ENCODE results near the gene SH3BGRL3.
"Not testable (repeated sequence)": the region's sequence is repeated elsewhere in the genome, so short reads cannot be mapped to it uniquely, and the experiment has no call there.

SH3BGRL3 gene

DNA sequence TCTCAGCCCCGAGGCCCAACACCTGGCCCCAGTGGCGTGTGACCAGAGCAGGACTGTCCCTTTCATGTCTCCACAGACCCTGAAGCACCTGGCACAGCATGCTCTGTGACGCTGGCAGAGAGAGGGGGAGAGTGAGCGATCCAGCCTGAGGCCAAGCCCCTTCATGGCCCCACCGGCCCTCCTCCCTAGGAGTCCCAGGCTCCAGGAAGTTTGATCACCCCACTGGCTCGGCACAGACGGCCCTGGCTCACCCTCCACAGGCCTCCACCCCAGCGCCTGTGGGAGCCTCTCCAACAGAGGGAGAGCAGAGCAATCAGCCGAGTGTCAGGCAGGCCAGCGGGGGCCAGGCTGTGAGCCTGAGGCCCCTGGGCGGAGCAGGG, 11.0 kb downstream of the SH3BGRL3 start:
- no peak for DNase-seq (ENCODE audit: low read depth)

DNA sequence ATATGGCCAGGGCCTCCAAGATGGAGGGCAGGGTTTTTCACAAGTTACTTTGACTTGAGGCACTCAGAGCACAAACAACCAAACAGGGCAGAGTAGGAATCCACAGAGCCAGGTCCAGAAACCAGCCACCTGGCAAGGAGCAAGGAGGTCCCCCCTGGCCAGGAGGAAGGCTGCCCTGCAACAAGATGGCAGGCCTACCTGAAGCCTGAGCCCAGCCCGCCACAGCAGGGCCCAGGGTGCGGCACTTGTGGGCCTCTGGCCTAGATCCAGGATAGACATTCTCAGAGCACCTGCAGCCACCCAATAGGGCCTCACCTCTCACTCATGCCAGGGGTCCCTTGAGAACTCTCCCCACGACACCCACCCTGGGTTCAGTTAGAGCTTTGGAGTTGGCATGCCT, 11.5 kb downstream of the SH3BGRL3 start:
- DNase-seq (ENCODE audit: low read depth), result no peak

DNA sequence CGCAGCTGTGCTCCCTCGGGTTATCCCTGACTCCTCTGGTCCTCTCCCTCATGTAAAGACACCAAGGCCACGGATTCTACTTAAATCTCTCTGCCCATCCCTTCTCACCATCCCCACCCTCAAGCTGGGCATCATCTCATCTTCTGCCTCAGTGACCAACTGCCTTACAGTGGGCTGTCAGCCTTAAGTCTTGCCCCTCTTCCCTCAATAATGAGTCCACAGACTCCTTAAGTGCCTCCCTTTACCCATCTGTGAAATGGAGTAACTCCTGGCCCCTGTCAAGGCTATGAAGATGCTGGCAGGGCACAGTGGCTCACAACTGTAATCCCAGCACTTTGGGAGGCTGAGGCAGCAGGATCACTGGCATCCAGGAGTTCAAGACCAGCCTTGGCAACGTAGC, 12.1 kb downstream of the SH3BGRL3 start:
- no peak for DNase-seq (ENCODE audit: low read depth)

DNA sequence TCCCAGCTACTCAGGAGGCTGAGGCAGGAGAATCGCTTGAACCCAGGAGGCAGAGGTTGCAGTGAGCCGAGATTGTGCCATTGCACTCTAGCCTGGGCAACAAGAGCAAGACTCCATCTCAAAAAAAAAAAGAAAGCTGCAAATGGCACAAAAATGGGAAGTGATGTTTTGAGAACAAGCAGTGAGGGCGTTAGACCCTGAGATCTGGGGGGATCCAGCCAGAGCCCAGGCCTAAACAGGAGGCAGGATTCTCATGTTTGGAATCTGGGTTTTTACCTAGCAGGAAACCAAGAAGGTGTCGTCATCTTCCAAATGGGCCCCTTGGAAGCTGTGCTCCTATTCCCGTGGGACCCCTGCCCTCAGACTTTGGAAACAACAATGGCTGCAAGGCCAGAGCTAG, 12.8 kb downstream of the SH3BGRL3 start:
- DNase-seq (ENCODE audit: low read depth), result not testable (repeated sequence)

DNA sequence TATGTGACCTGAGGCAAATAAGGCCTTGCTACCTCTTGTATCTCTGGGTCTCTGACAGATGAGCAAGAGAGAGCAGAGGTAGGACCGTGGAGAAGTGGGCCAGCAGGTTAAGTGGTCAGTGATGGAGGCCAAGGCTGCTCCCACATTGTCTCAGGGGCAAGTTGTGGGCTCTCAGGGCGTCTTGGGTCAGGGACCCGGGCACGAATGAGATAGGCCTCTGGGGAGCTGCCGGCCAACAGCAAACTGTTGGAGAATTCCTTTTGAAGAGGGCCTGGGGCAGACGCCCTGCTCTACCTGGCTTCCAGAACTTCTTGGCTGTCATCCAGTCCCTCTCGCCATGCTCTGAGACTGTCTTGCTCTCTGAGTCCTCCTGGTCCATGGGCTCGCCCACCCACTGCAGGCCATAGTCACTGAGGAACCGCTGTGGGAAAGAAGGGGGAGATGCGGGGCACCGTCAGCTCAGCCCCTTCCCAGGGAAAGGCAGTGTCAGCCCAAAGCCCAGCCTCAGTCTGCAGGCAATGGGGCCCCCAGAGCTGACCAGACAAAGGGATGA, 14.1 kb downstream of the SH3BGRL3 start:
- no peak for DNase-seq (ENCODE audit: low read depth)

DNA sequence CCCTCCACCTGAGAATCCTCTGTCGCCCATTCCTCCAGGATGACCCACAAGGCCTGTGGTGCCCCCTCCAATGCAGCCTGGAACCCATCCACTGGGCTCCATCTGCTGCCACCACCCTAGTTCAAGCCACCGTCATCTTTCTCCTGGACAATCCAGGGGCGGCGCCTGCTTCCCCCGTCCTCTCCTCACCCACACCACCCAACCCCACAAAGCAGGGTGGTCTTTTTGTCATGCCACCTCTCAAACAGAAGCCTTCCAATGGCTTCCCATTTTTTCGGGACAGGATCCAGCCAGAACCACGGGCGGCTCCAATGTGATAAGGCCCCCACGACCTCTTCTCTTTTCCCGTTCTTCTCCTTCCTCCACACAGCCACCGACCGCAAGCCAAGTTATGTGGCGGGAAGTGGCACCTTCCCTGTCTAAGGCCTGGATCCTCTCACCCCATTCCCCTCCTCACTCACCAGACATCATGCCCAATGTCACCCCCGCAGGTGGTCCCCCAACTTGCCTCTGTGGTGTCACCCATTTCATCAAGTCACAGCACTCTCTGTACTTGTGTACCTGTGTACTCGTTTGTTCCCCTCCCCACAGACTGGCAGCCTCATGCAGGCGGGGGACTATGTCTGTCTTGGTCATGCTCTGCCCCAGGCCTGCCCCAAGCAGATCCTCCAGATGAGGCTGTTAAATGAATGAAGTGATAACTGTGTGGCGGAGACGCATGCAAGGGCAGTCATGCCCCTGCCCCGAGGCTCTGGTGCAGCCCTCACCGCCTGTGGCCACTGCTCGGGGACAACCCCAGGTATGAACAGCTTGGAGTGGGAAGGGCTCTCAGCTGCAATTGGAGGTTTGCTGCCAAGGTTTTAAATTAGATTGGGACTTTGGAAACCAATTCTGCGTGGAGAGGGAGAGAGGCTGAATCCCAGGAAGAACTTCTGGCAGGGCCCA, 15.6 kb downstream of the SH3BGRL3 start:
- DNase-seq (ENCODE audit: low read depth), result no peak

DNA sequence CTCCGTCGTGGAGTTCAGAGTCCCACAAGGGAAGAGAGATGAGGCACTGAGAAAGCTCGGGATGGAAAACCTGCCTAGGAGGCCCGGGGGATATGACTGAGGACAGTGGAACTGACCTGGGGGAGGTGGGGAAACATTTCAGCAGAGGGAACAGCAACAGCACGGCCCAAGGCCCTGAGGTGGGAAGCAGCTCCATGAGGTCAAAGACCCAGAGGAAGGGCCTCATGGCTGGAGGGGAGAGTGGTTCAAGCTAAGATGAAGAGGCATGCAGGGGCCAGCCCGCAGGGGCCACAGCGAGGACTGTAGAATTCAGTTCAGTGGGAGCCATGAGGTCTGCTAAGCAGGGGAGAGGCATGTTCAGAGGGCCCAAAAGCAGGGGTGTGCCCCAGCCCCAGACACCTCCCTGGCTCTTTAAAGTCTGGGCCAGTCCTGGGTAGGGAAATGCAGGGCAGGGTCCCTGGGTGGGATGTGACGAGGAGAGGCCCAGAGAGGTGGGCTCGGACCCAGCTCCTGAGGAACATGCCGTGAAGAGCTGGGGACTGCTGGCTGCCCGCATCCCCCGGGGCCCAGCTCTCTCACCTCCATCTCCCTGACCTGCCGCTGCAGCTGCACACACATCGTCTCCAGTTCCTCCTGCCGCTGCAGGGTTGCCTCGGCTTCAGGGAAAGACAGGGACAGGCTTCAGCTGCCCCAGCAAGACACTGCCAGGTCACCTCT, 16.6 kb downstream of the SH3BGRL3 start:
- DNase-seq (ENCODE audit: low read depth), result no peak

DNA sequence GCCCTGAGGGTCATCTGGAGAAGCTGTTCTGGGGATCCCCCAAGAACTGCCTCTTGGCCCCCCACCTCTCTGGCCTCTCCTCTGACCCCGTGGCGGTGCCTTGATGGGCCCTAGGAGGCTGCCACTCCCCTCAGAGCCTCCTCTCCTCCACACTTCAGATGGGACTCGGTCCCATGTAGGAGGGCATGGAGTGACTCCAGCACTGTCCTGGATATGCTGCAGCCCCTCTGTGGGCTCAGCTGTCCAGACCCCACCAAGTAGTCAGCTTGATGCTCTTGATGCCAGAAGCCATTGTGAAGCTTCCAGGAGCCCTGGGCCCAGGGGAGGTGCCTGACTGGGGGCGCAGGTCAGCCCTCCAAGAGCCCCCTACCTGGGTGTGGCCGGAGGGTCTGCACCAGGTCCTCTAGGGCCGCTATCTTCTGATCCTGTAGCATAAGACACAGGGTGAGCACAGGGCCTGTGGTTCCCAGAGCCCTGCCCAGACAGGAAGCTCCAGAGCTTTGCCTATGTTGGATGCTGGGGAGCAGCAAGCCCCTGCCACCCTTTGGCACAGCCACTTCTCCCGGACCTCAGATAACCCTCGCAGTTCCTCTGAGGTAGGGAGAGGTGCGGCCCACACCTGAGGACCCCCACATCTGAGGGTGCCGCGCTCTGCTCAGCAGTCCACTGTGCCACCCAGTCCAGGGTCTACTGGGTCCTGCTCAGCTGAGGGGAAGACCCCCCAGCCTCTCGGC, 17.3 kb downstream of the SH3BGRL3 start:
- no peak for DNase-seq (ENCODE audit: low read depth)

DNA sequence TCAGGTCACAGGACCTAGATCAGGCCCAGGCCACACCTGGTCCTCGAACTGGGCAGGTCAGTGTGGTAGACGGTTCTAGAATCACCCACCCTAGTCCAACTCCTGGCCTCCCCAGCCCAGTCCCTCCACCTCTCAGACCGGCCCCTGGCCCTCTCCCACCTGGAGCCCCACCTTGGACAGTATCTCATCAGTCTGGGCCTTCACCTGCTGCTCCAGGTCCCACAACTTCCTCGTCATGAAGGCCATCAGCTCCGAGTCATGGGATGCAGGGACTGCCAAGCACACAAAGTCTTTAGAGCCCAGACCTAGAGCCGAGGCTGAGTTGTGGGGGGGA, 17.9 kb downstream of the SH3BGRL3 start:
- DNase-seq (ENCODE audit: low read depth), result no peak

DNA sequence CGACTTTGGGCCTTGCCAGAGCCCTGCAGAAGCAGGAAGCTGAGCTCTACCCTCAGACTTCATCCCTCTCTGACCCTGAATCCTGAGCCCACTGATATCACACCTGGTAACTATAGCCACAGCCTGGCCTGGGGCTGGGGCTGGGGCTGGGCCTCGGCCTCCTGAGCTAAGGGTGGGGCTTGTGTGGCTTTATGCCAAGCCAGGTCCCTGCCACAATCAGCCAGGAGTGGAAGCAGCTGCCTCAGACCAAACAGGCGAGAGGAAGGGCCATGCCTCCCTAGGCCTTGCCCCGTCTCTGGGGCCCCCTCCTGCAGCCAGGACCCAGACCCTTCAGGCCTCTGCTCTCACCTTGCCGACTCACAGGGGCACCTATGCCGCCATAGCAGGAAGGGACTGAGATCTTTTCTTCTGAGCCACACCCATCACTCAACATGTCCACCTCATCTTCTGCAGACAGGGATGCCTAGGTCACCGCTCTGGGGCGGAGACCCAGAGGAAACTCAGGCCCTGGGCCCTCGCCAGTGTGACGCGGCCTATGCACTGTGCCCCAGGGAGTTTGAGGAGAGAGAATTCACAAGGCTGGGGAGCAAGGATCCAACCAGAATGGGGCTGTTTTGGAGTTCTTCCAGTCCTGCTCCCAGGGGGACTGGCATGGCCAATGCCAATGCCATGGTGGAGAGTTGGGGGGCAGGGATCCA, 20.8 kb downstream of the SH3BGRL3 start:
- no peak for DNase-seq (ENCODE audit: low read depth)

DNA sequence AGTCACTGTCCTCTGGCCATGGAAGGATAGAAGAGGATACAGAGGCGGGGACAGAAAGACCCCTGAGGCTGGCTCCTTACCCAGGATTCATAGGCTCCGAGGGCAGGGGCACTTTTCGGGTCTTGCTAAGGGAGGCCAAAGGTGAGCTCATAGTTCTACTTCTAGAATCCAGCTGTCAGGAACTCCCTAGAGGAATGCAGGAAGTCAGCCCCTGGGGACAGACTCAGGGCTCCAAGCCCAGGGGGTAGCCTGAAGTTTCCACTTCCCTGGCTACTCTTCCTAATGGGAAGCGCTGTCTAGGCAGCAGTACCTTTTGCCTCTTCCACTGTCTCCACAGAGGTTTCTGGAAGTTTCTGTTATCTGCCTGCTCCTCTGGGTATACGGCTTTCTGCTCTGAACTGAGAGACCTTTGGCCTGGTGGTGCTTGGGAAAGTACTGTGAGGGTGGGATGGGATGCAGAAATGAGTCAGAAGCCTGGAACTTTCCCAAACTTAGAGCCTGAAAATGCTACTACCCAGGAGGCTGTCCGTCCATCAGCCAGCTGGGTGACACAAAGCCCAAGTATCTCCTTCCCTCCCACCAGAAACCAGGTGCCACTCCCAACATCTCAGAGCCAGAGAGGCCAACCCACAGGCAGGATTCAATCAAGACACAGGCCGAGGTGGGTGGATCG, 23.0 kb downstream of the SH3BGRL3 start:
- DNase-seq (ENCODE audit: low read depth), result no peak

DNA sequence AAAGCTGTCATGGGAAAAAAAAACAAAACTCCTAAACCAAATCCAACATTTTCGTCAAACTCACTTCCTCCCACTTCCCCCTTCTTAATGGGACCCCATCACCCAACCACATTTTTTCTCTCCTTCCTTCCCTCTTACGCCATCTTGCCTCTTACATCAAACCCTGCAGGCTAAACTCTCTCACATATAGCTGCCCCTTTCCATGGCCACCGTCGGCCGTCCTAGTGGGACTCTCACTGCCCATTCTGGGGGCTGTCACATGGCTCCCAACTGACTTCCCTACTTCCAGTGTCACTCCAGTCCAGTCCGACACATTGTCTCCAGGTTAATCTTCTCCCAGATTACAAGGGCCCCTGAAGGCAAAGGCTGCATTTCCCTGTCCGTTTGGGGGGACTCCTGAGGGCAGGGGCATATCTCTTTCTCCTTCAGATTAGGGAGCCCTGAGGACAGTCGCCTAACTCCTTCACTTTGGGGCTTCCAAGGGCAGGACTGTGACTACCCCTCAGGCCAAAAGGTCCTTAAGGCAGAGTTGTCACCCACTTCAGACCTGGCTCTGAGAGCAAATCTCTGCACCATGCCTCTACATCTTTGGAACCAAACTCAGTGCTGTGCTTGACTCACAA, 25.9 kb downstream of the SH3BGRL3 start:
- no peak for DNase-seq (ENCODE audit: low read depth)

DNA sequence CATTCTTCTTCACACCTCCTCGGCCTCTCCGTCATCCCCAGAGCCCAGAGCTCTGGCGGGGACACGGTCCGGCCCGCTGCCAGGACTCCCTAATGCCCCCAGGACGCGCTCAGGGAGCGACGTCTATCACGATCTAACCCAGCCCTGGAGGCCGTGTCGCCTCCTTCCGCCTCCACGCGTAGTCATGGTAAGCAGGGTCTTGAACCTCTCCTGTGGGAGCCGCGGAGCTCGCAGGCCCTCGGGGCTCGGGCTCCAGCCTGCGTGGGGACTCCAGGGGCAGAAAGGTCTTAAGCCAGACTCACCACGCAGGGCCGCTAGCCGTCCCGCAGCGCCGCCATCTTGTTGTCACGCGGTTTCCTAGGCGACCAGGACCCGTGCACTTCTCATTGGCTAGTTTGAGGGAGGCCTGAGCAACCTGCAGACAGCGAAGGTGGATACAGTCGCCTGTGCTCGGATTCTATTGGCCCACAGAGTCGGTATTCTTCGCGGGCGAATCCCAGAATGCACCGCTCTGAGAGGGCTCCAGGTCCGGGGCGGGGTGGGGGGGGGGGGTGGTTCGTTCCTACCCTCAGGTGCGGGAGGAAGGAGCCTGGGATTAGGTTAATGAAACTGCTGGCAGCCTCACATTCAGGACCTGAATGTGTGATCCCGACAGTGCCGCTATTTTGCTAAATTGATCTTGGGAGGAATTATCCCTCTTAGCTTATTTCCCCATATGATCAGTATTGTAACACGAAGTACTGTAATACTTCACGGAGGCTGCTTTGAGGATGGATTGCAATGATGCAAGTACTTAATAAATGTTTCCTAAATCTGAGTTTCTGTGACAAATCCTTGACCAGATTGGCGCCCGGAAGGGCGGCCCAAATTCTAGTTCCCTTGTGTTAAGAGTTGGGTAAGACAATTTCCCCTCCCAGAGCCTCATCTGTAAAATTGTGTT, 26.7 kb downstream of the SH3BGRL3 start, which contains the start of gene UBXN11:
UBXN11 (minus strand) TSS at position 347 of the 940 bp plus-strand sequence. CDS start 3,753 bp downstream, outside the sequence.
- peak; percentile 84 for DNase-seq (ENCODE audit: low read depth)

DNA sequence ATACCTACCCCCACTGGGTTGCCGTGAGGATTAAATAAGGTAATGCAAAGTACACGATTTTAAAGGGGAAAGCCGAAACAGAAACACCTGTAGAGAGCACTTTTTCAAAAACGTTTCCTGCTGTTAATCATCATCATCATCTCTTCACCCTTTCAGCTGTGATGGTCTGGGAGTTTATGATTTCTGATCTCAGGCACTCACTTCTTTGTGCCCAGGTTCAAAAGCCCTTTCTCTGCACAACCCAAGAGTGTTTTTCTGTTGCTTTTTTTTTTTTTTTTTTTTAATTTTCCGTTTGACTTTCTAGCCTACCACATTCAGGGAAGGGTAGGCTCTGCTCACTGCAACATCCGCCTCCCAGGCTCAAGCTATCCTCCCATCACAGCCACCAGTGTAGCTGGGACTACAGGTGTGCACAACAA, 27.5 kb downstream of the SH3BGRL3 start:
- no peak for DNase-seq (ENCODE audit: low read depth)

DNA sequence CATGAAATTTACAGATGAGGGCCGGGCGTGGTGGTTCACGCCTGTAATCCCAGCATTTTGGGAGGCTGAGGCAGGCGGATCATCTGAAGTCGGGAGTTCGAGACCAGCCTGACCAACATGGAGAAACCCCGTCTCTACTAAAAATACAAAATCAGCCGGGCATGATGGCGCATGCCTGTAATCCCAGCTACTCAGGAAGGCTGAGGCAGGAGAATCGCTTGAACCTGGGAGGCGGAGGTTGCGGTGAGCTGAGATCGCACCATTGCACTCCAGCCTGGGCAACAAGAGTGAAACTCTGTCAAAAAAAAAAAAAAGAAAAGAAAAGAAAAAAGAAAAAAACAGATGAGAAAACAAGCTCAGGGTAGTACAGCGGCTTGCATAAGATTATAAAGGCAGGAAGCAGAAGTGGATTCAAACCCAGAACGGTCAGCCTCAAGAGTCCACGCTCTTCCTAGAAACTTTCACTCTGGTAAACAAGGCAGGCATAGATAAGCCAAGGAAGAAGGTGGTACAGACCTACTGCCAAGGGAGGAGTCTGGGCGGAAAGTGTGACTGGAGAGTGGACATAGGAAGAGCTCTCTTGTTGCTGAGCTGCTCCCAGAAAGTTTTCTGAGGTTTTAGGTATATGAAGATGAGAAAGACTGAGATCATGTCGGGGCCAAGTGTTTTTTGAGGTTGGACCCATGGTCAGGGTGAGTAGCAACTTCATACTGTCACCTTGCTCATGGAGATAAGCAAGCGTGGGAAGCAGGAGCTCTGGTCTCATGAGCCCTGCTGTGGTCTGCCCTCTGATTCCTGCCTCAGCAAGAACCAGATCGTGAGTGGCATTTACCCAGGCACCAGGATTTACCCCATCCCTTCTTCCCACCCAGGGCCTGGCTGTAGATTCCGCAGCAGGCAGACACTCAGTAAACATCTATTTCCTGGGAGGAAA, 28.3 kb downstream of the SH3BGRL3 start:
- not testable (repeated sequence) for DNase-seq (ENCODE audit: low read depth)

DNA sequence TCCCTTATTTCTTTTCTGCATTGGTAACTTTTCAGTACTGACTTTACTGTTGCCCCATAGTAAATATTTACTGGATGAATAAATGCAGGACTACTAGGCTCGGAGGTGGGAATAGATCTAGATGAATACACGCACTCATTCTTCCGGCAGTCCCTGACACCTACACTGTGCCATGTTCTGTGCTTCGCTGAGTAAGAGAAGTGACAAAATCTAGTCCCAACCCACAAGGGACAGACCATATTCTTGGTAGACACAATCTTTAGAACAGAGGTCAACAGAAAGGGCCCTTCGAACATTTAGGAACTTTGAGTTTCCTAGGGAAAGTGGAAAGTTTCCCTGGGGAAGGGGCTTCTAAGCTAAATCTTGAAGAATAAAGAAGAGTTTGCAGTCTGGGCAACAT, 34.6 kb downstream of the SH3BGRL3 start:
- DNase-seq (ENCODE audit: low read depth), result no peak

DNA sequence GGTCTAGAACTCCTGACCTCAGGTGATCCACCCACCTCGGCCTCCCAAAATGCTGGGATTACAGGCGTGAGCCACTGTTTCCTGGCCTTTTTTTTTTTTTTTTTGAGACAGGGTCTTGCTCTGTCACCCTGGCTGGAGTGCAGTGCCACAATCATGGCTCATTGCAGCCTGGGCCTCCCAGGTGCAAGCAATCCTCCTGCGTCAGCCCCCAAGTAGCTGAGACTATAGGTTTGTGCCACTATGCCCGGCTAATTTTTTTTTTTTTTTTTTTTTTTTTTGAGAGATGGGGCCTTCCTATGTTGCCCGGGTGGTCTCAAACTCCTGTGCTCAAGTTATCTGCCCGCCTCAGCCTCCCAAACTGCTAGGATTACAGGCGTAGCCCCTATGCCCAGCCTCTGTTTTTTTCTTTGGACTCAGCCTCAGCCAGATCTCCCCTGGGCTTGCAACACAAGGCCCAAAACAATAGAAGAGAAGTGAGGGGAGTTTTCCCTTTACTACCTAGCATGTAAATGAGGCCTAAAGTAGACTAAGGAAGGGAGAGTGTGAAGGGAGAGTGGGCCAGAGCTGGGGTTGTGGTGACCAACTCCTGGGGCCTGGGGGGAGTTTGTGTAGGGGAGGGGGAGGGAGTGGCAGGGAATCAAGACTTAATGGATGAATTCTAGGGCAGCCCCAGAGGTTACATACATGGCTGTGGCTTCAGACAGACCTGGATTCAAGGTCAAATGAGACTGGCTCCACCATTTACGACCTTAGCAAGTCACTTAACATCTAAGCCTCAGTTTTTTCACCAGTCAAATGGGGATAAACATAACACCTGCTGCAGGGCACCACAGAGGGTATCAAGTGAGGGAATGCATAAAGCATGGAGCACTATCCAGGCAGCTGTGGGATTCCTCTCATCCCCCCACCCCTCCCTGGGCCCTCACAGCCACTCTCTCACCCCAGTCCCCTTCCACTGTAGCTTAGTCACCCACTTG, 36.3 kb downstream of the SH3BGRL3 start:
- no peak for DNase-seq (ENCODE audit: low read depth)

Data from stimulated activated CD8-positive, alpha-beta memory T cell treated with anti-CD3 and anti-CD28 coated beads, Interleukin-7, amount 100 ng/mL, for 24 hours (primary cell).